SKM-1 (cell line): ENCODE data around the gene NAGLU.

Experiments used
- DNase-seq: peaks from one replicate; lab custom pipeline; 2025; ENCODE audit not compliant: unreplicated experiment; lab: John Stamatoyannopoulos, UW

NAGLU gene

GRCh38 chr17:42563143-42563509 is 27.1 kb downstream of the NAGLU start:
- DNase-seq: no peak

GRCh38 chr17:42563543-42563942 is 27.5 kb downstream of the NAGLU start:
- no peak for DNase-seq

- DNase-seq: no peak
Observed at GRCh38 chr17:42563950-42564349, 27.9 kb downstream of the NAGLU start.

- no peak for DNase-seq
Observed at GRCh38 chr17:42564815-42565522, 28.9 kb downstream of the NAGLU start.

- no peak for DNase-seq
Observed at GRCh38 chr17:42565523-42566214, 29.6 kb downstream of the NAGLU start.

- no peak for DNase-seq
Observed at GRCh38 chr17:42566215-42566882, 30.3 kb downstream of the NAGLU start.

- peak; percentile 78 for DNase-seq
Observed at GRCh38 chr17:42566883-42567573, 31.0 kb downstream of the NAGLU start, which contains the start of gene MLX. Gene MLX (plus strand): TSS chr17:42567100. CDS start chr17:42567125, 25 bp downstream.

GRCh38 chr17:42568341-42569111 is 32.5 kb downstream of the NAGLU start:
- no peak for DNase-seq

GRCh38 chr17:42571435-42572225 is 35.6 kb downstream of the NAGLU start:
- no peak for DNase-seq

GRCh38 chr17:42573095-42573494 is 37.1 kb downstream of the NAGLU start:
- DNase-seq: no peak

- DNase-seq: no peak
Observed at GRCh38 chr17:42574463-42574862, 38.4 kb downstream of the NAGLU start.

GRCh38 chr17:42577140-42577531 is 41.1 kb downstream of the NAGLU start:
- no peak for DNase-seq

GRCh38 chr17:42577532-42578281 is 41.7 kb downstream of the NAGLU start, which contains the start of gene PSMC3IP:
Gene PSMC3IP (minus strand): TSS chr17:42577729. CDS start chr17:42577686, 43 bp downstream.
- peak; percentile 98 for DNase-seq

- DNase-seq: peak; percentile 59
Observed at GRCh38 chr17:42578282-42578869, 42.3 kb downstream of the NAGLU start.

GRCh38 chr17:42579794-42580551 is 43.9 kb downstream of the NAGLU start:
- DNase-seq: no peak

- no peak for DNase-seq
Observed at GRCh38 chr17:42581744-42582270, 45.8 kb downstream of the NAGLU start.

GRCh38 chr17:42584880-42585279 is 48.8 kb downstream of the NAGLU start:
- DNase-seq: peak; percentile 18

- DNase-seq: no peak
Observed at GRCh38 chr17:42585353-42585752, 49.3 kb downstream of the NAGLU start.
